Mesenchymal stem cell (in vitro differentiated cells and primary cell): Measurements from ENCODE around the gene CEPT1.

Experiments
- DNase-seq: peaks from one replicate; pipeline ENCODE4 v3.0.0-alpha.2; 2013
- H2AFZ ChIP-seq: one replicate; pipeline ENCODE4 v1.6.1; 2013; ENCODE audit warnings: low read depth, mild to moderate bottlenecking, control low read depth, inconsistent platforms, low read length, moderate library complexity
- H2AK5ac ChIP-seq: 2 replicates; pipeline ENCODE4 v1.6.1; 2013; ENCODE audit warnings: low read length, moderate library complexity, mild to moderate bottlenecking, inconsistent platforms; ENCODE audit not compliant: severe bottlenecking
- H2BK120ac ChIP-seq: one replicate; pipeline ENCODE4 v1.6.1; 2013; ENCODE audit warnings: low read depth, mild to moderate bottlenecking, inconsistent platforms, low read length, moderate library complexity
- H2BK12ac ChIP-seq, 2 experiments: one replicate each; pipeline ENCODE4 v1.6.1; 2013; ENCODE audit warnings: inconsistent platforms in 2 of 2, low read length in 2 of 2, mild to moderate bottlenecking in 2 of 2, moderate library complexity in 2 of 2, control low read depth in 1 of 2
- H2BK15ac ChIP-seq: one replicate; pipeline ENCODE4 v1.6.1; 2013; ENCODE audit warnings: mild to moderate bottlenecking, low read depth, inconsistent platforms; ENCODE audit not compliant: poor library complexity, severe bottlenecking
- H2BK5ac ChIP-seq: 2 replicates; pipeline ENCODE4 v1.6.1; 2013; ENCODE audit warnings: low read depth, mild to moderate bottlenecking, low read length, control low read depth, inconsistent platforms; ENCODE audit not compliant: poor library complexity, severe bottlenecking
- H3K14ac ChIP-seq, 2 experiments: one replicate each; pipeline ENCODE4 v1.6.1; 2013; ENCODE audit warnings: inconsistent platforms in 2 of 2, low read length in 2 of 2, control low read depth in 1 of 2, mild to moderate bottlenecking in 1 of 2, moderate library complexity in 1 of 2
- H3K18ac ChIP-seq, 2 experiments: one replicate each; pipeline ENCODE4 v1.6.1; 2013; ENCODE audit warnings: inconsistent platforms in 2 of 2, low read length in 2 of 2, control low read depth in 1 of 2, low read depth in 1 of 2, mild to moderate bottlenecking in 1 of 2
- H3K23ac ChIP-seq, 2 experiments: one replicate each; pipeline ENCODE4 v1.6.1; 2013; ENCODE audit warnings: inconsistent platforms in 2 of 2, low read length in 2 of 2, mild to moderate bottlenecking in 2 of 2, moderate library complexity in 2 of 2, control low read depth in 1 of 2
- H3K27ac ChIP-seq: 2 replicates; pipeline ENCODE4 v1.5.1; 2013; ENCODE audit warnings: mild to moderate bottlenecking, moderate library complexity, low read length, control low read depth, inconsistent platforms; ENCODE audit not compliant: poor library complexity, severe bottlenecking
- H3K27me3 ChIP-seq, 2 experiments: 2 replicates each; pipeline versions ENCODE4 v1.6.1 to v1.7.0; 2013; ENCODE audit warnings: low read length in 2 of 2, mild to moderate bottlenecking in 2 of 2, moderate library complexity in 2 of 2, control low read depth in 1 of 2, inconsistent platforms in 1 of 2; ENCODE audit not compliant: control insufficient read depth in 1 of 2, insufficient read depth in 1 of 2
- H3K36me3 ChIP-seq, 2 experiments: 2 replicates each; pipeline versions ENCODE4 v1.6.1 to v1.7.0; 2013; ENCODE audit warnings: low read length in 2 of 2, control low read depth in 1 of 2, inconsistent platforms in 1 of 2, low read depth in 1 of 2, mild to moderate bottlenecking in 1 of 2; ENCODE audit not compliant: insufficient read depth in 2 of 2, control insufficient read depth in 1 of 2
- H3K4ac ChIP-seq, 2 experiments: one replicate each; pipeline ENCODE4 v1.6.1; 2013; ENCODE audit warnings: inconsistent platforms in 2 of 2, low read length in 2 of 2, mild to moderate bottlenecking in 2 of 2, moderate library complexity in 2 of 2, control low read depth in 1 of 2, low read depth in 1 of 2
- H3K4me1 ChIP-seq: 2 replicates; pipeline ENCODE4 v1.6.1; 2013; ENCODE audit warnings: low read depth, low read length, control low read depth; ENCODE audit not compliant: control insufficient read depth, insufficient read depth
- H3K4me2 ChIP-seq: 2 replicates; pipeline ENCODE4 v1.6.1; 2013; ENCODE audit warnings: low read length, mild to moderate bottlenecking, inconsistent platforms; ENCODE audit not compliant: poor library complexity, severe bottlenecking
- H3K4me3 ChIP-seq, 2 experiments: 2 replicates each; pipeline versions ENCODE4 v1.5.1 to v1.7.0; 2013; ENCODE audit warnings: low read length in 2 of 2, mild to moderate bottlenecking in 2 of 2, control low read depth in 1 of 2, low read depth in 1 of 2; ENCODE audit not compliant: insufficient read depth in 1 of 2
- H3K79me1 ChIP-seq: replicated peaks from 2 replicates; pipeline ENCODE4 v1.6.1; 2013; ENCODE audit warnings: mild to moderate bottlenecking, control low read depth, low read length, inconsistent platforms; ENCODE audit not compliant: poor library complexity, severe bottlenecking
- H3K9ac ChIP-seq: 2 replicates; pipeline ENCODE4 v1.7.0; 2013; ENCODE audit warnings: mild to moderate bottlenecking, low read length, moderate library complexity
- H3K9me3 ChIP-seq: 2 replicates; pipeline ENCODE4 v1.7.0; 2013; ENCODE audit warnings: mild to moderate bottlenecking, low read length; ENCODE audit not compliant: control insufficient read depth
- H4K8ac ChIP-seq: one replicate; pipeline ENCODE4 v1.6.1; 2013; ENCODE audit warnings: inconsistent platforms, mild to moderate bottlenecking, low read length, moderate library complexity
- H4K91ac ChIP-seq: one replicate; pipeline ENCODE4 v1.6.1; 2013; ENCODE audit warnings: mild to moderate bottlenecking, low read length, inconsistent platforms
- WGBS: methylation state at CpG from one replicate; pipeline ENCODE4 v1.1.7; 2013; ENCODE audit warnings: mixed read lengths; 5-methylcytosine and 5-hydroxymethylcytosine counted together

Gene CEPT1

GRCh38 chr1:111172463-111172862, 32.4 kb downstream of the CEPT1 start:
- Histone ChIP-seq H2AFZ (no peak overlapping the region), H4K91ac (no peak overlapping the region), H3K79me1 (peaks cover 4% of the 10 kb centered on the region), H3K4me3 (no peak overlapping the region), H3K27ac (no peak overlapping the region), H2BK15ac (no peak overlapping the region), H3K9ac (no peak overlapping the region), H2AK5ac (no peak overlapping the region), H2BK120ac (no peak overlapping the region), H3K27me3 (no peaks in the 10 kb centered on the region), H3K36me3 (peaks cover 9 to 88% of the 10 kb centered on the region in 2 experiments), H2BK12ac (no peak overlapping the region), H3K4me2 (no peak overlapping the region), H2BK5ac (no peak overlapping the region), H3K23ac (no peak overlapping the region), H3K14ac (no peak overlapping the region), H3K9me3 (no peaks in the 10 kb centered on the region), H4K8ac (no peak overlapping the region), H3K4me1 (no peaks in the 10 kb centered on the region), H3K18ac (no peak overlapping the region), H3K4ac (no peak overlapping the region)
- no peak for DNase-seq

- Histone ChIP-seq H3K4me2 (no peak overlapping the region), H3K27ac (no peak overlapping the region), H2BK12ac (no peak overlapping the region), H4K8ac (no peak overlapping the region), H3K23ac (no peak overlapping the region), H2BK15ac (no peak overlapping the region), H3K36me3 (peaks cover 3 to 88% of the 10 kb centered on the region in 2 experiments), H3K4me3 (no peak overlapping the region), H3K79me1 (peaks cover 3% of the 10 kb centered on the region), H2BK120ac (no peak overlapping the region), H3K27me3 (no peaks in the 10 kb centered on the region), H3K14ac (no peak overlapping the region), H2AFZ (no peak overlapping the region), H2BK5ac (no peak overlapping the region), H3K9ac (no peak overlapping the region), H2AK5ac (no peak overlapping the region), H3K9me3 (no peaks in the 10 kb centered on the region), H3K4ac (no peak overlapping the region), H3K4me1 (no peaks in the 10 kb centered on the region), H4K91ac (no peak overlapping the region), H3K18ac (no peak overlapping the region)
- DNase-seq = no peak
Observed at GRCh38 chr1:111174070-111174469, 34.0 kb downstream of the CEPT1 start.

DNA sequence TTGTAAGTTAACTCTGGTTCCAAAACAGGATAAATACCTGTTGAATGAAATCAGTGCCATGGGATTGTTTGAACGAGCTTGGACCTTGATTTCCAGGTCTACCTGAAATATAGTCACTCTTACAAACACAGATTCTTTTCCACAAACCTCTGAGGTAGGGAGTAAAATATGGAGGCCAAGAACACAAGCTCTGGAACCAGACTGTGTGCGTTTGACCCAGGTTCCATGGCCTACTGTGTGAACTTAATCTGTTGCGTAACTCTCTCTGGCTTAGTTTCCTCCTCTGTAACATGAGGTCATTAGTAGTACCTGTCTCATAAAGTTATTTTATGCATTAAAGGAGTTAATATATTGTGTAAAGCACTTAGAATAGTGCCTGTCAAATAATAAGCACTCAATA, 35.3 kb downstream of the CEPT1 start:
- H2AK5ac ChIP-seq = no peak overlapping the region
- H3K36me3 ChIP-seq = peaks cover 3 to 84% of the 10 kb centered on the region in 2 experiments
- H3K4ac ChIP-seq = no peak overlapping the region
- H3K27ac ChIP-seq = no peak overlapping the region
- H3K79me1 ChIP-seq = peaks cover 4% of the 10 kb centered on the region
- H2BK5ac ChIP-seq = no peak overlapping the region
- no peak overlapping the region for H3K4me3 ChIP-seq
- no peak overlapping the region for H3K23ac ChIP-seq
- no peak overlapping the region for H2AFZ ChIP-seq
- H2BK120ac ChIP-seq = no peak overlapping the region
- H3K18ac ChIP-seq = no peak overlapping the region
- 100% methylated on average over 1 of the region's 3 CpGs for WGBS
- H3K4me1 ChIP-seq = no peaks in the 10 kb centered on the region
- H3K9me3 ChIP-seq = no peaks in the 10 kb centered on the region
- no peak overlapping the region for H3K14ac ChIP-seq
- H4K91ac ChIP-seq = no peak overlapping the region
- no peak overlapping the region for H3K4me2 ChIP-seq
- H3K27me3 ChIP-seq = no peaks in the 10 kb centered on the region
- H4K8ac ChIP-seq = no peak overlapping the region
- no peak overlapping the region for H3K9ac ChIP-seq
- DNase-seq = no peak
- H2BK15ac ChIP-seq = no peak overlapping the region
- H2BK12ac ChIP-seq = no peak overlapping the region

- H3K4me2 ChIP-seq = no peak overlapping the region
- H3K18ac ChIP-seq = no peak overlapping the region
- no peak overlapping the region for H4K8ac ChIP-seq
- no peaks in the 10 kb centered on the region for H3K27me3 ChIP-seq
- H3K9ac ChIP-seq = no peak overlapping the region
- H2AK5ac ChIP-seq = no peak overlapping the region
- no peak overlapping the region for H2BK15ac ChIP-seq
- H2BK12ac ChIP-seq = no peak overlapping the region
- peaks cover 4% of the 10 kb centered on the region for H3K79me1 ChIP-seq
- H3K27ac ChIP-seq = no peak overlapping the region
- H2AFZ ChIP-seq = no peak overlapping the region
- H3K14ac ChIP-seq = no peak overlapping the region
- H3K4ac ChIP-seq = no peak overlapping the region
- WGBS = no CpG with 5 or more reads among the region's 1 CpG
- H4K91ac ChIP-seq = no peak overlapping the region
- no peaks in the 10 kb centered on the region for H3K4me1 ChIP-seq
- H3K9me3 ChIP-seq = no peaks in the 10 kb centered on the region
- H3K36me3 ChIP-seq = peaks cover 3 to 77% of the 10 kb centered on the region in 2 experiments
- H2BK120ac ChIP-seq = no peak overlapping the region
- no peak overlapping the region for H2BK5ac ChIP-seq
- H3K4me3 ChIP-seq = no peak overlapping the region
- no peak for DNase-seq
- H3K23ac ChIP-seq = no peak overlapping the region
Observed at GRCh38 chr1:111176678-111177077, 36.7 kb downstream of the CEPT1 start.
